GM21619 (cell line): Measurements from ENCODE around the gene OPRM1.

Experiments used
- ATAC-seq: cut with Tn5 transposase; IDR thresholded peaks from one replicate; pipeline ENCODE4 v1.9.1; 2021; ENCODE audit not compliant: unreplicated experiment

OPRM1 gene

DNA sequence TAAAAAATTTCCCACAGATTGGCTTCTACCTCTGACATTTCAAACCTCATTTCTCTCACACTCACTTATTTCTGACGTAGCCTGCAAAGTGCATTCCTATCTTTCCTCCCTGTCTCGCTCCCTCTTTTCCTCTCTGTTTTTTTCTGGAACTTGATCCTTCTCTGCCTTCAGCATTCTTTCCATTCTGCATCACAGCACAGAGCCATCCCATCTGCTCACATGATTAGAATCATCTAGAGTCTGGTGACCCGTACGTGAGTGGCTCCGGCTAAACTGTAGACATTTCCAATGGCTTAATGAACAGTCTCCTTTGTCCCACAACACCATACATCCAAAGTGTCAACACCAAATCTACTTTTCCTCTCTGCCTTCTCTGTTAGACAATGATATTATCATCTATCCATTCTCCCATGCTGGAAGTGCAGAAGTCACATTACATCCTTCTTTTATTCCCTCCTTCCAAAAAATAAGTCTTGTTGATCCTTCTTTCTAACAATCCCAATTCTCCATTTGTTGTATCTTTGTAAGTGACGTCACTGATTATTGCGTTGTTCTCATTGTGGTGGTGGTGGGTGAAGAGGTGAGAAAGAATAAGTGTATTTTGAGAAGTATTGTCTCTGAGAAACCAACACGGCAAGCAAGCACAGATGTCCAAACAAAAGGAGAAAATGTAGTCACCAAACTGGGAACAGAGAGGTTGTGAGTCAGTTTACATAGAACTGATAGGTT, 41.6 kb downstream of the OPRM1 start:
- no peak for ATAC-seq

DNA sequence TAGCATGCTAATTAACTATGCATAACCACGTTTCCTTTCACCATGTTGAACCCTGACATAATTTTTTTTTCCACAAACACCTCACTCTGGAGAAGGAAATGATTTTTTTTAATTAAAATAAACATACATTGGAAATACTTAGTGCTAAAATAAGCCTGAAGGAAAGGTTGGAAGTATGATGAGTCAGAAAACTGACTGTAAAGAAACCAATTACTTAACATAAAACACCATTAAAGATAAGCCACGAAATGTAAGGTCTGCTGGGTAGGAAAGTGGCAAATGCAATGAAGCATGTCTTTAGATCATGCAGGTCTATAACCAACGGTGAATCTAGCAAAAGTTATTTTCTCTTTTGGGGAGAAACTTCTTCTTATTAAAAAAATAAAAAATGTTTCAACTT, 47.5 kb downstream of the OPRM1 start:
- ATAC-seq, result no peak

DNA sequence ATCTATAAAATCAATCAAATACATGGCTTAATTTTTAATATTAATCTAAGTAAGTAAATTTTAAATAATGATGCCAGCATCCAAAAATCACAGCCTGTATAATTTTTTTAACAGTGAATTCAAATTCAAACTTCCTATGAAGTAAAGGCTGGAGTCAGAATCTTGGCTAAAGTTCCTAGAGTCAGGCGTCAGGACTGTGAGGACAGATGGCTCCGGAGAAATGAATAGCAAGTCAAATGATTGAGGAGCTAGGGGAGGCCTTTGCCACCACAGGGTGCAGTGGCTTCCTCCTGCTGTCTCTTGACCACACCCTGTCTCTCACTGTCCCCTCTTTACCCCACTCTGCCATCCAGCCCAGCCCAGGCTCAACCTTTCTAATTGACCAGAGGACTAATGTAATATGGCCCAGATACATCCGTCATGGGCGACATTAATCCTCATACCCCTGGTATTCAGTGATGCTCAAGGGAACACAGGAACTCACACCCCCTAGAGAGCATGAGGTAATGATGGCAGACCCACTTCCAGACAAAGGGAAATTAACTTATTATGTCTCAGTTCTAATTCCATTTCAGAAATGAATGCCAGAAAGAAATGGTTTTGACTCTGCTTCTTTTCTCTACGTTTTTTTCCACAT, 53.4 kb downstream of the OPRM1 start:
- no peak for ATAC-seq

DNA sequence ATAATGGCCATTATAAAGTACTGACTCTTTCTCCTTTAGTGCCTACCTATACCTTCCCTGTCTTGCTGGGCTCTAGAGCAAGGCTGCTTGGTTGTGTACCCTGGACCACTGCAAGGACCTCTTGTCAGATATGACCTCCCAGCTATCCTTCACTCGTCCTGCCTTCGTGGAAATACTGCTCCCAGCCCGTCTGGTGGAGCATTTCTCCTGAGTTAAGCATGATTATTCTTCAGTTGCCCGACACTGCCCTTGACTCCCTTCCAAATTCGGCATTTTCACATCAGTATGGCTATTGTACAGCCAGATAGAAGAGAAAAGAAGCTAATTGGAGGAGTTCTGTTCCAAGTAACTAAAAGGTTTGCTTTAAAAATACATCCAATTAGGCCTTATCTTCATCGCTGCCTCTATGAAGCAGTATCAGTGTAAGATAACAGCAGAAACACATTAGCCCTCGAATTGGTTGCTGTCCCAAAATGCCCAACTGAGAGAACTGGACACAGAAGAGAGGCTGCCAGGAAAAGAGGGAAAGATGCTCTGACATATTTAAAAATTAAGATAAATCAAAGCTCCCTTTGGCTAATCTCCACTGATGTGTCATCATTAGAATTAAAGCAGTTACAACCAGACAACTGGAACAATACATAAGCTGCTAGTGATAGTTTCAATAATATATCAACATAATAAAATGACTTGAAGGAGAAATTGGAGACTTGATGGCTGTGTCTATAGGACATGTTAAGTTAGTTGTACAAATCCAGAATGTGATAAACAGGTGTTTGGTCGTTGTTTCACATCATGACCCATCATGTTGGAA, 54.4 kb downstream of the OPRM1 start:
- ATAC-seq, result no peak

DNA sequence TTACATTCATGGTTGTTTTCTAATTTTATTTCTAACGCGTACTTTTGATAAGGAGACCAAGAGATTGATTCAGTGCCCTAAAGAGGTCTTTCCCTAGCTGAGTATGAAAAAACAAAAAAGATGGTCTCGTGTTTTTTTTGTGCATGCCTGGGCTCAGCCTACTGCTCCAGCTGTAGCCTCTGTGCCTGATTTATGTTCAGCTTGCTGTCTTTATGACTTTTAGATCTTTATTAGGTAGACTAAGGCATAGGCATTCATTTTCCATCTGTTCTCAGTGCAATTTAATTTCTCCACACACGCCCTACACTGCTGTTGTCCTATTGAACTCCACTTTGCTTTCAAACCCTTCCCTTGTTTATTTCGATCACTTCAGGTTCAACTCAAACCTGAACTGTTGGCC, 56.5 kb downstream of the OPRM1 start:
- ATAC-seq, result no peak

DNA sequence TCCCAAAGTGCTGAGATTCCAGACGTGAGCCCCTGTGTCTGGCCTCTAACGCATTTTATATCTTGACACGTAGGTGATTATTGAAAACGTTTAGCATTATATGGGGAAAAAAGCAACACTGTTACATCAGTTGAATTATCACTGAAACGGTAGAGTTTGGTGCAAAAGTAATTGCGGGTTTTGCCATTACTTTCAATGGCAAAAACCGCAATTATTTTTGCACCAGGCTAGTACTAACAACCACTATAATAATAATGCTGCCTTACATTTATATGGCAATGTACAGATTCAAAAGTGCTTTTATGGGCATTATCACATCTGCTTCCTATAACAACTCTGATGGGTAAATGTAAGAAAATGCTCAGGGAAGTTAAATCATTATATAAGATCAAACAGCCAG, 57.3 kb downstream of the OPRM1 start:
- ATAC-seq, result no peak

DNA sequence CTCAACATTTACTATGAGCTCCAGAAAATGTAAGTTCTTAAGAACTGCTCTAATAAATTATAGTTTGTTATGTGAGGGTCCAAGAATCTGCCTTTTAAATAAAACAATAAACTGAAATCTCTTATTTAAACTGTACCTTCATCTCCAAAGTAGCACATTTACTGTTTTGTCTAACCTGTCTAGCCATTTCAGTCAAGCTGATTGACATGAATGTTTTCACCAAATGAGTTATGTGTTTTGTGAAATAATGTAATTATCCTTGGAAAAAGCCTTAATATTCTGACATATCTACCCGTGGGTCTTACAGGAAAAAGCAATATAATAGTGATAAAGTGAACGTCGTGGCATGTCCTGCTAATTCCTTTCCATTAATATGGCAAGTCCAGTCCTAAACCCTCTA, 57.8 kb downstream of the OPRM1 start:
- ATAC-seq, result no peak

DNA sequence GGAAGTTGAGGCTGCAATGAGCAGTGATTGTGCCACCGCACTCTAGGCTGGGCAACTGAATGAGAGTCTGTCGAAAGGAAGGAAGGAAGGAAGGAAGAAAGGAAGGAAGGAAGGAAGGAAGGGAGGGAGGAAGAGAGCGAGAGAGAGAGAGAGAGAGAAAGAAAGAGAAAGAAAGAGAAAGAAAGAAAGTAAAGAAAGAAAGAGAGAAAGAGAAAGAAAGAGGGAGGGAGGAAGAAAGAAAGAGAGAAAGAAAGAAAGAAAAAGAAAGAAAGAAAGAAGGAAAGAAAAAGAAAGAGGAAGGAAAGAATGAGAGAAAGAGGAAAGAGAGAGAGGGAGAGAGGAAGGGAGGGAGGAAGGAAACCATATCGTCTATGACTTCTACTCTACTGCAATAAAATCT, 60.2 kb downstream of the OPRM1 start:
- no peak for ATAC-seq

DNA sequence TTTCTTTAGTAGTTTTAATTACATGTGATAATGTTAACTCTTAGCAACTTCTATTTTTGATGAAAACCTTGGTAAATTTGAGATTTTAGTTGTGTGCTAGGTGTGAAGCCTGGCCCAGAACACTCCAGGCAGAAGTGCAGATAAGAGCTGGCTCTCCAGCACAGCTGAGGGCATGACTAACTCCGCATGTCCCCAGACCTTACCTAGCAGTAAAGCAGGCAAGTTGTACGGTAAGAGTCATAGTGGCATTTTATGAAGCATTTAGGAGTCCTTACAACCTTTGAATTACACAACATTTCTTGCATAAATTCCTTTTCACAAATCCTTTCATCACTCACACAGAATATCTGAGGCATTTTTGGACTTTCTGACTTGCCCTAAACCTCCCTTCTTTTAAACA, 67.2 kb downstream of the OPRM1 start:
- no peak for ATAC-seq

DNA sequence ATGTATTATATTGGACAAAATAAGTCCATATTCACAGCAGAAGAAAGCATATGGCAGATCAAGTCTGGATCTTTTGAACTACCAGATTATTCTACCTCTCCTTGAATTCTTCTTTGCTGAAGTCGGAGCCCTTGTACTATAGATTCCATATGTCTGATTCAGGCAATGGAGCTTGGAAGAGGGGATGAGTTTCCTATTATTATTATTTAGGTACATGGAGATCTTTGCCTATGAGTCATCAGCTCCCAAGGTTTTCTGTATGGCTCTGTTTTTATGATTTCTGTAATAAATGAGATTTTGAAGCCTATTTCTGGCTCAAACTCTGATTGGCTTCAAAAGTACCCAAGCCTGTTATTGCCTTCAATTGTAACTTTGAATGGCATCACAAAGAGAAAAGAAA, 72.0 kb downstream of the OPRM1 start:
- no peak for ATAC-seq

DNA sequence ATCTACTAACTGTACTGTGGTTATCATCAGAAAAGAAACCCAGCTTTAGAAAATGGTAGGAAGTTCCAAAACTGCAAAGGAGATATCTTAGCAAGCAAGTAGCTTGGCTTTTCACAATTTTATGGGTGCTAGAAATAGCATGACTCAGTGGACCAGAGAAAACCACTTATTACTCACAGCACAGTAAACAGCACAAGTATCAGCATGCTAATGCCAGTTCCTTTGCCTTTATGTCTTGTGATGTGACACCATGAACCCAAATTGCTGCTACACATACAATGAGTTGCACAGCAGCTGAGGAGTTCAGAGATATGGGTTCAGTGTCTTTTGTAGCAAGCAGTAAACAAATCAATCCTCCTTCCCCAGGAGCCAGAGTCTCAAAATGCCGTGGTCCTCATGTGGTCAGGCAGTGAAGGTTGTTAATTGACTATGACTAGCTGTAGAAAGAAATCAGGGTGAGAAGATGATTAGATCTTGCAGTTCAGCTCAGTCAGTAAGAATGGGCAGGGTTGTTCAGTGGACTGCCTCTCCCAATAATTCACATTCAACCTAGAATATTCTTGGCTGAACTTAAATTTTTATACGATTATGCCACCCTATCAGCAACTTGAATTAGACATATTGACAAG, 73.3 kb downstream of the OPRM1 start:
- ATAC-seq, result no peak

DNA sequence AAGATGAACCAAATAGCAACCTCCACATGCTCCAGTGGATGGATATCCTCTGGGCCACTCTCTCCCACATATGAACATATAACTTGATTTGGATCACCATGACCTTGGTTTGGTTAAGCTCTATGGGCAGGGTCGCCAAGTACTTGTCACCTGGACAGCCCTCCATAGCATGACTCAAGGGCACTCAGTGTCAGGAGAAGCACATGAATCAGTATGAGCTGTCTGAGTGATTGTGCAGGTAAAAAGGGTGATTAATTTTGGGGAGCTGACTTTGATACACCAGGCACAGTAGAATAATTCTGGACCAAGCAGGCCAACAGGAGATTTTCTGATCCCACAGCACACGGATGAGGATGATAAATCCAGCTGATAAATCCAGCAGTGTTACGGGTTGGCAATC, 74.4 kb downstream of the OPRM1 start:
- no peak for ATAC-seq

DNA sequence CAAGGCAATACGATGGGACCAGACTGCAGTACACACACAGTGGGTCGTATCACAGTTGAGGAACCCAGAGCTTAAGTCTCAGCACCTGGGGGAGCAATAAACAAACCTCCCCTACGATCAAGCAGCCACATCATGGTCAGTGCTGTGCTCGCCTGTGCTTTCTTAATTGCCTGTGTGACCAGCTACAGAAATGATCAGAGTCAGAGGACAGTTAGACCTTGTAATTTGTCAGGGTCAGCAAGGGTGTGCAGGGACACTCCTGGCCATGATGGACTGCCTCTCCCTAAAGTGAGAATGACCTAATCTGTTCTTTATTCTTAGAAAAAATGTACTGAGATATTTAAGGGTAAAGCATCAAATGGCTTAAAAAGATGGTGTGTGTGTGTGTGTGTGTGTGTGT, 78.4 kb downstream of the OPRM1 start:
- no peak for ATAC-seq

DNA sequence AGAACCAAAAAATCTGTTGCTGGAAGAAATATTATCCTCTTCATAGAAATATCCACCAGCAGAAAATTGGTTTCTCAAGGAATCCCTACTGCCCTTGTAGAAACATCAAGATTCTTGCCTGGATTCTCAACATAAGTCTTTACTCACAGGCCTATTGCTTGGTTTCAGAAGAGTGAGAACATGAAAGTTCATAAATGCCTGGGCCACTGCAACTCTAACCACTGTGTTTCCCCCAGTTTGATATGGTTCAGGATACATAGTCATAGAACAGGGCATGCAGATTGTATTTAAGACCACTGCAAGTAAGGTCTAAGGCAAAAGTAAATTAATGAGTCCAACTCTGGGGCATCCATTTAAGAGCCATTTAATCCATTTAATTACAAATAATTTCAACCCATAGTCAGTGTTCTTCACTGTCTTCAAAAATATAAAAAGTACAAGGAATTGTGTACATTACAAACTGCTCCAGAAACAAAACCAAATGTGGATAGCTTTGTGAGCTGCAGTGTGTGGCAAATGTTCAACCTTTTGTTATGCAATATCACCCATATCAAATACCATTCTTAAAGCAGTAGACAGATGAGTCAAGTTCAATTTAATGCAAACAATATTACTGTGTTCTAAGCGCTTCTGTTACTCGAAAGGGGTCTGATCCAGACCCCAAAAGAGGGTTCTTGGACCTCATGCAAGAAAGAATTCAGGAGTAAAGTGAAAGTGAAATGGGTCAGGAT, 83.3 kb downstream of the OPRM1 start:
- ATAC-seq, result no peak

DNA sequence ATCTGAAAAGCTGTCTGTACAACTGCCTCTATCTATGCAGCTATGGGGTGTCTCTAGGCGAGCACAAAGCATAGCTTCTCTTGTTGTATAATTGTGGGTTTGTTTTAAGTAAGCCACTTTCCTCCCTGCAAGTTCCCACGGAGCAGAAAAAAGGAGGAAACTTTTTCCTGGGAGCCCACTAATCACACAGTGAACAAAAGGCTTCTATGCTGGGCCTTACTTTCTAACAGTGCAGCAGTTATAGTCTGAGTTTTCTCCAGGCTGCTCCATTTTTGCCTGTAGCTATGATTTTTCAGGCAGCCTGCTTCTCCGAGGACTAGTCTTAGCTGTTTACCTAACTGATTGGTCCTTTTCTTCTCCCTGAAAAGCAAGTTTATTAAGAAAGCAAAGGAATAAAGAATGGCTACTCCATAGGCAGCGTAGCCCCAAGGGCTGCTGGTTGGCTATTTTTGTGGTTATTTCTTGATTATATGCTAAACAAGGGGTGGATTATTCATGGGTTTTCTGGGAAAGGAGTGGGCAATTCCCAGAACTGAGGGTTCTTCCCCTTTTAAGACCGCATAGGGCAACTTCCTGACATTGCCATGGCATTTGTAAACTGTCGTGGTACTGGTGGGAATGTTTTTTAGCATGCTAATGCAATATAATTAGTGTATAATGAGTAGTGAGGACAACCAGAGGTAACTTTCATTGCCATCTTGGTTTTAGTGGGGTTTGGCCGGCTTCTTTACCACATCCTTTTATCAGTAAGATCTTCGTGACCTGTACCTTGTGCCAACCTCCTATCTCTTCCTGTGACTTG, 84.3 kb downstream of the OPRM1 start:
- no peak for ATAC-seq

DNA sequence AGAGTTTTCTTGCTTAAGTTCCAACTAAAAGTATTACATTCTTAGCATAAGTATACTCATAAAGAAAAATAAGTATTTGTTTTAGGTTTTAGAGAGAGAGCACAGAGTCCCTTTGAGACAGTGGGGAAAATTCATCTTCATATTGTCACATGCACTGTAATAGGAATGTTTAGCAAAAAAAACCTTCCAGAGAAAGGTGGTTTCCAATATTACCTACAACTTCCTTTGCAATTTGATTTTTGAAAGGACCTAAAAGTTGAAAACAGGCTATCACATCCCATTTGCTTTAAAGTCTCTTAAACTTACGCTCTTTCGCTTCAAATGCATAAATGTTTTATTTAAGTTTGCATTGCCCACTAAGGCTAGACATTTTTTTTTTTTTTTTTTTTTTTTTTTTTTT, 86.4 kb downstream of the OPRM1 start:
- ATAC-seq, result no peak

DNA sequence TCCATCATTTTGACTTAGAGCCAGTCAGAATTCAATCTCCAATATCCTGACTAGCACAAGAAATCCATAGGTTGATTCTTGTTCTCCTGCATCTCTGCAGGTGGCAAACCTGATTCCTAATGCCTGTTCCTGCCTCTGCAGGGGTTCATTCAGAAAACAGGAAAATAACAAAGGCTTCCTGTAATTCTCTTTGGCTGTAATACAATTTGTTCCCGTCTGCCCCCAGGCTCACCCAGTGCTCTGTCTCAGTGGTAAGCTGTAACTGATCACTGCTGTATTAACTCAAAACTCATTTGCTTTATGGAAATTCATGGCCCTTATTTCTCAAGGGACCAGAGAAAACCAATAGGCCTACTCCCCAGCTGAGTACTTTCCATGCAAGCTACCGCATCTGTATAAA, 88.6 kb downstream of the OPRM1 start:
- no peak for ATAC-seq

DNA sequence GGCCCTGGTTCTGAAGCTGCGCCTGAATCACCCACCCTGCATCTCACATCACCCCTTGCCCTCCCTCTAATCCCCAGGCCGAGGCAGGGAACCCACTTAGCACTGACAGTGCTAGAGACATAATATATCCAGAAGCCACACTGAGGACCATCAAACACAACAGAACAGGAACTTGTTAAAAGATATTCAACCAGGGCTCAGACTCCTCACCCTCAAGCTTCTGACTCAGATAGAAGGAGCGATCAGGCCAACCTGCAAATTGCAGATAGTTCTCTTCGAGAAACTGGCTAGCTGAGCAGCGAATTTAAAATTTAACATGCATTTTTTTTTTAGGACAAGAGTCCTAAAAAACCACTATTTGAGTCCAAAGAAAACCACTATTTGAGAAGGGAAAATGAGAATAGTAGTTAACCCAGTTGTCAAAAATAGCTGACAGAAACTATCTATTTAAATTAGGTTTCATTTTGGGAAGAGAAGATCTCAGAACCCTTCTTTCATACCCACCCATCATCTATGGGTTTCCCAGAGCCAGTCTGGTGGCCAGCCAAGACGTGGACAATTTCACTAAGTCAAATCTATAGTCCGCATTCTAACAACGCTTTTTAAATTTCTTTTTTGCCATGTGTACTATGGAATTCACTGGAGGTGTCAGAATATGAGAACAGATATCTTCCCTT, 95.6 kb downstream of the OPRM1 start:
- ATAC-seq, result no peak

DNA sequence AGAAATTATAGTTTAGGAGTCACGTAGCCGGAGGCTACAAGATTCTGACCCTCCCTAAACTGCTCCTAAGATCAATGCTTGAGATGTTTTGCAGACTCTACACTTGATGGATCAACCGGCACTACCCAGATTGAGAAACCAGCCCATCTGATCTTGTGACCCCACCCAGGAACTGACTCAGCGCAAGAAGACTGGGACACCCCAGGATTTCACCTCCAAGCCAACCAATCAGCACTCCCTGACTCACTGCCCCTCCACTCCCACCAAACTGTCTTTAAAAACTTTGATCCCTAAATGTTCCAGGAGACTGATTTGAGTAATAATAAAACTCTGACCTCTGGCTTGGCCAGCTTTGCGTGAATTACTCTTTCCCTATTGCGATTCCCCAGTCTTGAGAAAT, 99.8 kb downstream of the OPRM1 start:
- ATAC-seq, result no peak

DNA sequence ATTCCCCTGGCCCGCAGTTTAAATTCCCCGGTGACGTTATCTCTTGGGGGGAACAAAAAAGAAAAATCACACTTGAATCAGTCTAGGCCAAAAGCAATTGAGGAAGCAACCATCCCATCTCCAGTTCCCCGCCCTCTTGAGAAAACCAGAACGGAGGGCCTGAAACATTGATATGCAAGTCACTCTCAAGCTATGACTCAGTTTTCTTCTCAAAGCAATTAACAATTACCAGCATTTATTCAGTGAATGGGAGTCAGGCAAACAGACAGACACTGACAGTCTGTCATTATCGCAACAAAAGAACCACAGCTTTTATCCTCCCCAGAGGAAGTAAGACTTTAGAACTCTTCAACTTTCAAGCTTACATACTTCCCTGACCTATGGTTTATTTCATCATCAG, 100.9 kb downstream of the OPRM1 start:
- ATAC-seq, result no peak
